ENCODE measurements around the gene GPR62. TPM values are rescaled to one million over a fixed set of nuclear protein-coding genes. Genes with fewer than 3 reads are reported as not detected.

The GPR62 gene
- total and polyA plus RNA-seq, 9 of the 15 experiments (the other 6 are each of a cell fraction or from before 2014, with no cell fraction given): not detected

DNA sequence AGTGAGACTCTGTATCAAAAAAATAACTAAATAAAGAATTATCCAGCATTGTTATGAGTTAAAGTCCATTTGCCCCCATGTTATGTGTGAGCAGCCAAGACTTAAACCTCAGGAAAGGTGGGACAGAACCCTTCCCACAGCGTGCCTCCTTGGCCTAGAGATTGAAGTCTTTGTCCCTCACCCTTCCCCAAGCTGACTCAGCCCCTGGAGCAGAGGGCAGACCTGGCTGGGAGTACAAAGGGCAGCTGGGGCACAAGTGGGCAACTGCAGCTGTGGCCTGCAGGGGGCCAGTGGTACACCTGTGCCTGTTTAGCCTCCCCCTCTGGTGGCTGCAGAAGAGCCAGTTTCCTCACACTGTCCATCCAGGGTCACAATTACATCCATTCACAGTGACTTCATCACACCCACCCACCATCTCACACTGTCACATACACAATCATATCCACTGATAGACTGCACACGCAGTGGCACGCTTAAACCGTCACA is 27.2 kb downstream of the GPR62 start:
- Histone ChIP-seq H3K27ac (ENCODE audit: extremely low read depth, low read depth, low read length) (peak overlapping the region; percentile 91), H3K36me3 (ENCODE audit: control insufficient read depth, insufficient read depth, low read length) (peaks cover 23% of the 10 kb centered on the region; the same call in 2 of the 3 replicates), H3K9me1 (ENCODE audit: control insufficient read depth, insufficient read depth, low read length) (no peaks in the 10 kb centered on the region), H3K4me1 (replicated peaks in 1 of 2; ENCODE audit: control insufficient read depth in 2 of 2, insufficient read depth in 2 of 2, low read length in 2 of 2) (peaks cover 32 to 69% of the 10 kb centered on the region in 2 experiments; a peak in 4 of 5 replicates), H3K79me2 (ENCODE audit: control insufficient read depth, insufficient read depth, low read length) (peaks cover 47% of the 10 kb centered on the region), H3K9me3 (replicated peaks; ENCODE audit: control insufficient read depth, insufficient read depth, low read depth, low read length) (no peaks in the 10 kb centered on the region), H2AFZ (ENCODE audit: low read depth, low read length) (peak overlapping the region; percentile 69), H3K27me3 (ENCODE audit: control insufficient read depth in 2 of 2, insufficient read depth in 2 of 2, low read length in 2 of 2) (no peaks in the 10 kb centered on the region), H4K20me1 (replicated peaks; ENCODE audit: control insufficient read depth, insufficient read depth, low read length) (no peaks in the 10 kb centered on the region), H3K4me2 (ENCODE audit: insufficient read depth, low read length) (peak overlapping the region; percentile 96), H3K9ac (ENCODE audit: insufficient read depth in 1 of 2, low read depth in 2 of 2, low read length in 2 of 2) (peak overlapping the region; percentile 94 to 97), H3K4me3 (peak overlapping the region; percentile 55)
- ChIA-PET CTCF (ENCODE audit: low intra/inter-chr PET ratio) (no interaction called here), POLR2A (interaction anchor here (0.6 to 5.2 kb wide), 9 partner anchors 9 to 417 kb away, joined by 3 to 105 read pairs (median 3); partner anchors contain the start of genes ABHD14A, ABHD14B, PARP3 and RPL29)
- WGBS (ENCODE audit: insufficient coverage, low coverage, missing lambda C conversion rate): 0% methylated on average over 4 of the region's 4 CpGs
- ATAC-seq: peak; percentile 57
- intact Hi-C loops (cut with micrococcal nuclease): no loop called here
- in situ Hi-C loops (cut with MboI): no loop called here
- peak; percentile 54 for FAIRE-seq
- peak in 3 of 4 experiments; percentile 49 to 67 (median 64) for DNase-seq (ENCODE audit: extremely low read depth in 1 of 4, low spot score in 3 of 4)
- BruUV-seq (replicated peaks): TSS peak; percentile 73
- TF ChIP-seq CHD4 (IDR thresholded peaks at IDR 0.05; ENCODE audit: insufficient read depth, insufficient replicate concordance, low read depth, low read length, poor library complexity, severe bottlenecking): no peak
- TF ChIP-seq JUND (IDR thresholded peaks at IDR 0.05; ENCODE audit: borderline replicate concordance, low read depth, low read length): 0 out of 2 replicates have a peak, but pooled peaks have one; percentile 7
- TF ChIP-seq JUND (tag; IDR thresholded peaks at IDR 0.05; ENCODE audit: borderline replicate concordance, low read depth, low read length): no peak
- TF ChIP-seq, protein P1, sequence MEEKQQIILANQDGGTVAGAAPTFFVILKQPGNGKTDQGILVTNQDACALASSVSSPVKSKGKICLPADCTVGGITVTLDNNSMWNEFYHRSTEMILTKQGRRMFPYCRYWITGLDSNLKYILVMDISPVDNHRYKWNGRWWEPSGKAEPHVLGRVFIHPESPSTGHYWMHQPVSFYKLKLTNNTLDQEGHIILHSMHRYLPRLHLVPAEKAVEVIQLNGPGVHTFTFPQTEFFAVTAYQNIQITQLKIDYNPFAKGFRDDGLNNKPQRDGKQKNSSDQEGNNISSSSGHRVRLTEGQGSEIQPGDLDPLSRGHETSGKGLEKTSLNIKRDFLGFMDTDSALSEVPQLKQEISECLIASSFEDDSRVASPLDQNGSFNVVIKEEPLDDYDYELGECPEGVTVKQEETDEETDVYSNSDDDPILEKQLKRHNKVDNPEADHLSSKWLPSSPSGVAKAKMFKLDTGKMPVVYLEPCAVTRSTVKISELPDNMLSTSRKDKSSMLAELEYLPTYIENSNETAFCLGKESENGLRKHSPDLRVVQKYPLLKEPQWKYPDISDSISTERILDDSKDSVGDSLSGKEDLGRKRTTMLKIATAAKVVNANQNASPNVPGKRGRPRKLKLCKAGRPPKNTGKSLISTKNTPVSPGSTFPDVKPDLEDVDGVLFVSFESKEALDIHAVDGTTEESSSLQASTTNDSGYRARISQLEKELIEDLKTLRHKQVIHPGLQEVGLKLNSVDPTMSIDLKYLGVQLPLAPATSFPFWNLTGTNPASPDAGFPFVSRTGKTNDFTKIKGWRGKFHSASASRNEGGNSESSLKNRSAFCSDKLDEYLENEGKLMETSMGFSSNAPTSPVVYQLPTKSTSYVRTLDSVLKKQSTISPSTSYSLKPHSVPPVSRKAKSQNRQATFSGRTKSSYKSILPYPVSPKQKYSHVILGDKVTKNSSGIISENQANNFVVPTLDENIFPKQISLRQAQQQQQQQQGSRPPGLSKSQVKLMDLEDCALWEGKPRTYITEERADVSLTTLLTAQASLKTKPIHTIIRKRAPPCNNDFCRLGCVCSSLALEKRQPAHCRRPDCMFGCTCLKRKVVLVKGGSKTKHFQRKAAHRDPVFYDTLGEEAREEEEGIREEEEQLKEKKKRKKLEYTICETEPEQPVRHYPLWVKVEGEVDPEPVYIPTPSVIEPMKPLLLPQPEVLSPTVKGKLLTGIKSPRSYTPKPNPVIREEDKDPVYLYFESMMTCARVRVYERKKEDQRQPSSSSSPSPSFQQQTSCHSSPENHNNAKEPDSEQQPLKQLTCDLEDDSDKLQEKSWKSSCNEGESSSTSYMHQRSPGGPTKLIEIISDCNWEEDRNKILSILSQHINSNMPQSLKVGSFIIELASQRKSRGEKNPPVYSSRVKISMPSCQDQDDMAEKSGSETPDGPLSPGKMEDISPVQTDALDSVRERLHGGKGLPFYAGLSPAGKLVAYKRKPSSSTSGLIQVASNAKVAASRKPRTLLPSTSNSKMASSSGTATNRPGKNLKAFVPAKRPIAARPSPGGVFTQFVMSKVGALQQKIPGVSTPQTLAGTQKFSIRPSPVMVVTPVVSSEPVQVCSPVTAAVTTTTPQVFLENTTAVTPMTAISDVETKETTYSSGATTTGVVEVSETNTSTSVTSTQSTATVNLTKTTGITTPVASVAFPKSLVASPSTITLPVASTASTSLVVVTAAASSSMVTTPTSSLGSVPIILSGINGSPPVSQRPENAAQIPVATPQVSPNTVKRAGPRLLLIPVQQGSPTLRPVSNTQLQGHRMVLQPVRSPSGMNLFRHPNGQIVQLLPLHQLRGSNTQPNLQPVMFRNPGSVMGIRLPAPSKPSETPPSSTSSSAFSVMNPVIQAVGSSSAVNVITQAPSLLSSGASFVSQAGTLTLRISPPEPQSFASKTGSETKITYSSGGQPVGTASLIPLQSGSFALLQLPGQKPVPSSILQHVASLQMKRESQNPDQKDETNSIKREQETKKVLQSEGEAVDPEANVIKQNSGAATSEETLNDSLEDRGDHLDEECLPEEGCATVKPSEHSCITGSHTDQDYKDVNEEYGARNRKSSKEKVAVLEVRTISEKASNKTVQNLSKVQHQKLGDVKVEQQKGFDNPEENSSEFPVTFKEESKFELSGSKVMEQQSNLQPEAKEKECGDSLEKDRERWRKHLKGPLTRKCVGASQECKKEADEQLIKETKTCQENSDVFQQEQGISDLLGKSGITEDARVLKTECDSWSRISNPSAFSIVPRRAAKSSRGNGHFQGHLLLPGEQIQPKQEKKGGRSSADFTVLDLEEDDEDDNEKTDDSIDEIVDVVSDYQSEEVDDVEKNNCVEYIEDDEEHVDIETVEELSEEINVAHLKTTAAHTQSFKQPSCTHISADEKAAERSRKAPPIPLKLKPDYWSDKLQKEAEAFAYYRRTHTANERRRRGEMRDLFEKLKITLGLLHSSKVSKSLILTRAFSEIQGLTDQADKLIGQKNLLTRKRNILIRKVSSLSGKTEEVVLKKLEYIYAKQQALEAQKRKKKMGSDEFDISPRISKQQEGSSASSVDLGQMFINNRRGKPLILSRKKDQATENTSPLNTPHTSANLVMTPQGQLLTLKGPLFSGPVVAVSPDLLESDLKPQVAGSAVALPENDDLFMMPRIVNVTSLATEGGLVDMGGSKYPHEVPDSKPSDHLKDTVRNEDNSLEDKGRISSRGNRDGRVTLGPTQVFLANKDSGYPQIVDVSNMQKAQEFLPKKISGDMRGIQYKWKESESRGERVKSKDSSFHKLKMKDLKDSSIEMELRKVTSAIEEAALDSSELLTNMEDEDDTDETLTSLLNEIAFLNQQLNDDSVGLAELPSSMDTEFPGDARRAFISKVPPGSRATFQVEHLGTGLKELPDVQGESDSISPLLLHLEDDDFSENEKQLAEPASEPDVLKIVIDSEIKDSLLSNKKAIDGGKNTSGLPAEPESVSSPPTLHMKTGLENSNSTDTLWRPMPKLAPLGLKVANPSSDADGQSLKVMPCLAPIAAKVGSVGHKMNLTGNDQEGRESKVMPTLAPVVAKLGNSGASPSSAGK (IDR thresholded peaks at IDR 0.05): peak; percentile 30; the same call in 1 of the 2 replicates
- TF ChIP-seq ZBTB7A (IDR thresholded peaks at IDR 0.05; ENCODE audit: borderline replicate concordance, control insufficient read depth, low read depth, low read length): peak; percentile 32; the same call in 1 of the 2 replicates
- TF ChIP-seq ZNF165 (CRISPR knock-in tag; IDR thresholded peaks at IDR 0.05; ENCODE audit: borderline replicate concordance): no peak
- TF ChIP-seq ZC3H8 (IDR thresholded peaks at IDR 0.05): no peak
- 0 out of 2 replicates have a peak, but pooled peaks have one; percentile 16 for TF ChIP-seq RB1 (IDR thresholded peaks at IDR 0.05; ENCODE audit: low read depth)
- peak; percentile 38; the same call in 1 of the 2 replicates for TF ChIP-seq CTBP1 (IDR thresholded peaks at IDR 0.05; ENCODE audit: borderline replicate concordance)

Data from K562 (cell line).